Keratinocyte (primary cell): ENCODE measurements around the gene MYNN. TPM values are rescaled to one million over a fixed set of nuclear protein-coding genes. Genes with fewer than 3 reads are reported as not detected.
"Not testable (repeated sequence)": the region's sequence is repeated elsewhere in the genome, so short reads cannot be mapped to it uniquely, and the experiment has no call there.

Source experiments
- DNase-seq: peaks from one replicate; pipeline ENCODE4 v3.0.0-alpha.2; 2011; ENCODE audit warnings: low read depth, missing footprints, low spot score
- FAIRE-seq: peaks from 2 replicates; lab custom pipeline; 2011; peaks lifted over from hg19 to GRCh38; lab: Jason Lieb, UNC
- H2AFZ ChIP-seq: 2 replicates; pipeline ENCODE4 v1.6.0; 2012; ENCODE audit warnings: low read length, control low read depth, inconsistent platforms; ENCODE audit not compliant: control insufficient read depth
- H3K27ac ChIP-seq: 2 replicates; pipeline ENCODE4 v1.5.1; 2011; ENCODE audit warnings: low read length; ENCODE audit not compliant: control insufficient read depth, insufficient read depth
- H3K27me3 ChIP-seq: 3 replicates; pipeline ENCODE4 v1.6.0; 2011; ENCODE audit warnings: low read length; ENCODE audit not compliant: control insufficient read depth, insufficient read depth; ENCODE audit errors: extremely low read depth
- H3K36me3 ChIP-seq, 2 experiments: 2 replicates in 1 of 2; 3 replicates in 1 of 2; pipeline ENCODE4 v1.5.1; 2011; ENCODE audit warnings: low read length in 2 of 2, mild to moderate bottlenecking in 1 of 2; ENCODE audit not compliant: control insufficient read depth in 2 of 2, insufficient read depth in 2 of 2; ENCODE audit errors: extremely low read depth in 1 of 2
- H3K4me1 ChIP-seq: 3 replicates; pipeline ENCODE4 v1.5.1; 2011; ENCODE audit warnings: low read length; ENCODE audit not compliant: control insufficient read depth, insufficient read depth; ENCODE audit errors: extremely low read depth
- H3K4me2 ChIP-seq: 3 replicates; pipeline ENCODE4 v1.6.0; 2011; ENCODE audit warnings: low read depth, low read length; ENCODE audit not compliant: control insufficient read depth, insufficient read depth; ENCODE audit errors: extremely low read depth
- H3K4me3 ChIP-seq, 3 experiments: fragments of 200-600 bp in 1 of 3; sonication (generic) in 1 of 3; 2 replicates in 2 of 3; 3 replicates in 1 of 3; pipeline ENCODE4 v1.5.1; 2011 to 2016; ENCODE audit warnings: low read length in 3 of 3, mild to moderate bottlenecking in 3 of 3, control low read depth in 2 of 3, inconsistent platforms in 1 of 3, low read depth in 1 of 3, mixed read lengths in 1 of 3, mixed run types in 1 of 3, moderate library complexity in 1 of 3; ENCODE audit not compliant: control insufficient read depth in 2 of 3, insufficient read depth in 2 of 3; ENCODE audit errors: extremely low read depth in 1 of 3
- H3K79me2 ChIP-seq: 2 replicates; pipeline ENCODE4 v1.6.0; 2012; ENCODE audit warnings: low read length; ENCODE audit not compliant: control insufficient read depth, insufficient read depth
- H3K9ac ChIP-seq: 3 replicates; pipeline ENCODE4 v1.6.0; 2011; ENCODE audit warnings: low read length; ENCODE audit not compliant: control insufficient read depth, insufficient read depth; ENCODE audit errors: extremely low read depth
- H3K9me1 ChIP-seq: 3 replicates; pipeline ENCODE4 v1.6.0; 2011; ENCODE audit warnings: low read length; ENCODE audit not compliant: control insufficient read depth, insufficient read depth; ENCODE audit errors: extremely low read depth
- H3K9me3 ChIP-seq: 2 replicates; pipeline ENCODE4 v1.5.1; 2012; ENCODE audit warnings: low read depth, low read length; ENCODE audit not compliant: control insufficient read depth
- H4K20me1 ChIP-seq: 3 replicates; pipeline ENCODE4 v1.6.0; 2011; ENCODE audit warnings: low read length; ENCODE audit not compliant: control insufficient read depth, insufficient read depth; ENCODE audit errors: extremely low read depth
- CTCF ChIP-seq, 3 experiments: IDR thresholded peaks in 1 of 3; conservative IDR thresholded peaks in 1 of 3; optimal IDR thresholded peaks in 1 of 3; 2 replicates in 2 of 3; 3 replicates in 1 of 3; pipeline versions ENCODE3 to v1.5.1; 2011; ENCODE audit warnings: low read length in 3 of 3, mild to moderate bottlenecking in 3 of 3, moderate library complexity in 2 of 3, control low read depth in 1 of 3, inconsistent platforms in 1 of 3; ENCODE audit not compliant: insufficient read depth in 2 of 3; ENCODE audit errors: extremely low read depth in 1 of 3
- EZH2 ChIP-seq: IDR thresholded peaks from one replicate; pipeline ENCODE4 v1.6.1; 2012; ENCODE audit warnings: inconsistent platforms, mild to moderate bottlenecking, low read length, moderate library complexity
- dilution Hi-C: fragments of 300-500 bp; cut with MboI; formaldehyde crosslinking; loops from one replicate; pipeline ENCODE4 v1.7.0; 2020; ENCODE audit warnings: low sequenced_read_pairs; ENCODE audit not compliant: extremely low pct_ligation_motif_present
- polyA minus RNA-seq, 3 experiments: library from RNA; depleted of rRNA, polyadenylated mRNA; stranded (reverse); fragments of >200 nt; gene quantifications; 1 replicate in 1 of 3; 2 replicates in 1 of 3; 3 replicates in 1 of 3; pipeline ENCODE4 v1.2.3, GENCODE V29; 2011
- polyA plus RNA-seq, 5 experiments: library from polyadenylated mRNA; depleted of rRNA in 3 of 5; stranded (reverse) in 3 of 5; stranded (forward) in 1 of 5; unstranded in 1 of 5; fragments of >200 nt; gene quantifications; 1 replicate in 1 of 5; 2 replicates in 3 of 5; 3 replicates in 1 of 5; pipeline versions ENCODE4 v1.2.1 to v1.2.3, GENCODE V29; 2011 to 2012; ENCODE audit warnings: missing spikeins in 2 of 5, low read depth in 1 of 5, low replicate concordance in 1 of 5

MYNN gene
- 10.0 to 16.9 TPM (median 11.2 TPM) in 3 replicates for polyA plus RNA-seq
- 38.1 TPM for polyA plus RNA-seq (2011; ENCODE audit: low read depth)
- 5.7 and 14.9 TPM in 2 replicates for polyA plus RNA-seq (2011; cell fraction: cytosol; rRNA removed)
- 16.0 and 19.2 TPM in 2 replicates for polyA plus RNA-seq (2011; cell fraction: nucleus; rRNA removed)
- 7.6 and 10.9 TPM in 2 replicates for polyA plus RNA-seq (2012; ENCODE audit: low replicate concordance)
- 2.0 to 15.9 TPM (median 6.7 TPM) in 3 replicates for polyA minus RNA-seq
- polyA minus RNA-seq (2011; cell fraction: cytosol; rRNA and poly(A)+ RNA removed): 6.7 TPM
- polyA minus RNA-seq (2011; cell fraction: nucleus; rRNA and poly(A)+ RNA removed): 8.7 and 11.4 TPM in 2 replicates

- FAIRE-seq: peak; percentile 84
- dilution Hi-C loops: no loop called here
- peaks cover 40% of the 10 kb centered on the region for H3K79me2 ChIP-seq
These were observed at the start of gene MYNN for GRCh38 chr3:169772897-169773816. Gene MYNN (plus strand): TSS chr3:169773396. CDS start chr3:169774296, 900 bp downstream.

GRCh38 chr3:169731857-169732256, 41.3 kb upstream of the MYNN start:
- H3K4me1 ChIP-seq, H3K79me2 ChIP-seq, H3K27ac ChIP-seq, H2AFZ ChIP-seq, H3K4me2 ChIP-seq, H3K9me3 ChIP-seq, H4K20me1 ChIP-seq, FAIRE-seq, H3K4me3 ChIP-seq, H3K27me3 ChIP-seq, H3K9ac ChIP-seq, H3K9me1 ChIP-seq, DNase-seq, dilution Hi-C loops, H3K36me3 ChIP-seq: not testable (repeated sequence)

More at GRCh38 chr3:169772897-169773816, at the start of gene MYNN:
- Histone ChIP-seq H3K27ac (peak within 1 kb of the TSS; percentile 98), H3K4me3 (peak within 1 kb of the TSS; percentile 75 to 97 (median 76)), H2AFZ (peak within 1 kb of the TSS; percentile 97), H3K36me3 (peaks cover 3 to 12% of the 10 kb centered on the region in 2 experiments), H4K20me1 (no peaks in the 10 kb centered on the region), H3K9me1 (no peaks in the 10 kb centered on the region), H3K27me3 (no peaks in the 10 kb centered on the region), H3K9me3 (no peaks in the 10 kb centered on the region), H3K9ac (peak within 1 kb of the TSS; percentile 99), H3K4me1 (peaks cover 18% of the 10 kb centered on the region), H3K4me2 (peak within 1 kb of the TSS; percentile 93)
- peak in 2 of 3 experiments; percentile 8 to 10 for TF ChIP-seq CTCF (optimal IDR thresholded peaks at IDR 0.05 in 1 of 3, IDR thresholded peaks at IDR 0.05 in 1 of 3, conservative IDR thresholded peaks at IDR 0.05 in 1 of 3; ENCODE audit: extremely low read depth in 1 of 3, insufficient read depth in 2 of 3, low read length in 3 of 3)
- TF ChIP-seq EZH2: no peak
- peak; percentile 25 for DNase-seq
